Rectal smooth muscle tissue (tissue), 1 donor: ENCODE measurements around the gene SNCAIP.

ENCODE experiments used
- H3K27ac ChIP-seq: one replicate; pipeline ENCODE4 v1.7.0; 2013; ENCODE audit warnings: low read depth, low read length, inconsistent platforms
- H3K27me3 ChIP-seq: one replicate; pipeline ENCODE4 v1.7.0; 2013; ENCODE audit warnings: low read length; ENCODE audit not compliant: control insufficient read depth, insufficient read depth
- H3K36me3 ChIP-seq: one replicate; pipeline ENCODE4 v1.7.0; 2013; ENCODE audit warnings: low read length; ENCODE audit not compliant: control insufficient read depth, insufficient read depth
- H3K4me1 ChIP-seq: one replicate; pipeline ENCODE4 v1.7.0; 2013; ENCODE audit warnings: low read length; ENCODE audit not compliant: control insufficient read depth, insufficient read depth
- H3K4me3 ChIP-seq: one replicate; pipeline ENCODE4 v1.7.0; 2013; ENCODE audit warnings: low read length
- H3K9ac ChIP-seq: one replicate; pipeline ENCODE4 v1.7.0; 2013; ENCODE audit warnings: low read length

Gene SNCAIP

GRCh38 chr5:122493091-122494021 is 181.3 kb downstream of the SNCAIP start:
- Histone ChIP-seq H3K27me3 (no peaks in the 10 kb centered on the region), H3K36me3 (no peaks in the 10 kb centered on the region), H3K4me1 (no peaks in the 10 kb centered on the region), H3K4me3 (no peak overlapping the region), H3K9ac (no peak overlapping the region), H3K27ac (no peak overlapping the region)

GRCh38 chr5:122494109-122494508 is 182.1 kb downstream of the SNCAIP start:
- Histone ChIP-seq H3K4me3 (no peak overlapping the region), H3K9ac (no peak overlapping the region), H3K27ac (no peak overlapping the region)

GRCh38 chr5:122498163-122498562 is 186.1 kb downstream of the SNCAIP start:
- H3K4me1 ChIP-seq: peaks cover 4% of the 10 kb centered on the region
- no peak overlapping the region for H3K27ac ChIP-seq
- no peaks in the 10 kb centered on the region for H3K36me3 ChIP-seq
- H3K27me3 ChIP-seq: no peaks in the 10 kb centered on the region
- no peak overlapping the region for H3K4me3 ChIP-seq
- no peak overlapping the region for H3K9ac ChIP-seq

More at GRCh38 chr5:122494109-122494508, 182.1 kb downstream of the SNCAIP start:
- H3K36me3 ChIP-seq: no peaks in the 10 kb centered on the region
- H3K4me1 ChIP-seq: no peaks in the 10 kb centered on the region
- H3K27me3 ChIP-seq: no peaks in the 10 kb centered on the region

GRCh38 chr5:122499585-122499984 is 187.5 kb downstream of the SNCAIP start:
- H3K4me1 ChIP-seq: peaks cover 4% of the 10 kb centered on the region
- H3K27ac ChIP-seq: no peak overlapping the region
- H3K4me3 ChIP-seq: no peak overlapping the region
- no peak overlapping the region for H3K9ac ChIP-seq
- H3K27me3 ChIP-seq: no peaks in the 10 kb centered on the region
- H3K36me3 ChIP-seq: no peaks in the 10 kb centered on the region

GRCh38 chr5:122500245-122501088 is 188.4 kb downstream of the SNCAIP start:
- Histone ChIP-seq H3K36me3 (no peaks in the 10 kb centered on the region), H3K4me1 (peaks cover 4% of the 10 kb centered on the region), H3K4me3 (no peak overlapping the region), H3K27me3 (no peaks in the 10 kb centered on the region), H3K27ac (no peak overlapping the region), H3K9ac (no peak overlapping the region)

- peaks cover 4% of the 10 kb centered on the region for H3K4me1 ChIP-seq
- no peak overlapping the region for H3K4me3 ChIP-seq
- no peak overlapping the region for H3K9ac ChIP-seq
- H3K27me3 ChIP-seq: no peaks in the 10 kb centered on the region
- no peaks in the 10 kb centered on the region for H3K36me3 ChIP-seq
- no peak overlapping the region for H3K27ac ChIP-seq
Measured at GRCh38 chr5:122501089-122501435, 189.0 kb downstream of the SNCAIP start.

GRCh38 chr5:122507045-122507444 is 195.0 kb downstream of the SNCAIP start:
- H3K9ac ChIP-seq: no peak overlapping the region
- H3K36me3 ChIP-seq: no peaks in the 10 kb centered on the region
- no peak overlapping the region for H3K27ac ChIP-seq
- no peak overlapping the region for H3K4me3 ChIP-seq
- H3K27me3 ChIP-seq: no peaks in the 10 kb centered on the region
- no peaks in the 10 kb centered on the region for H3K4me1 ChIP-seq

GRCh38 chr5:122507581-122507980 is 195.5 kb downstream of the SNCAIP start:
- Histone ChIP-seq H3K9ac (no peak overlapping the region), H3K27ac (no peak overlapping the region), H3K27me3 (no peaks in the 10 kb centered on the region), H3K4me1 (no peaks in the 10 kb centered on the region), H3K36me3 (no peaks in the 10 kb centered on the region), H3K4me3 (no peak overlapping the region)

- H3K4me1 ChIP-seq: no peaks in the 10 kb centered on the region
- no peaks in the 10 kb centered on the region for H3K27me3 ChIP-seq
- H3K4me3 ChIP-seq: no peak overlapping the region
- H3K36me3 ChIP-seq: no peaks in the 10 kb centered on the region
- H3K27ac ChIP-seq: no peak overlapping the region
- H3K9ac ChIP-seq: no peak overlapping the region
Measured at GRCh38 chr5:122508623-122509022, 196.6 kb downstream of the SNCAIP start.
